Tibial artery (tissue), 4 donors: ENCODE measurements around the gene ABCA6.

Source experiments
- DNase-seq, 2 donors: peaks; one replicate each; pipeline ENCODE4 v3.0.0-alpha.2; 2019
- H3K27ac ChIP-seq, 2 donors: fragments of 200-600 bp; sonication (generic) in 1 of 2; 1 replicate in 1 of 2; 2 replicates in 1 of 2; pipeline ENCODE4 v1.5.1; 2018 to 2019; ENCODE audit warnings: mild to moderate bottlenecking in 1 of 2
- H3K27me3 ChIP-seq, 2 donors: fragments of 200-600 bp; sonication (generic) in 1 of 2; one replicate each; pipeline versions ENCODE4 v1.5.1 to v1.6.0; 2016 to 2019
- H3K36me3 ChIP-seq, 3 donors: fragments of 200-600 bp; sonication (generic) in 2 of 3; one replicate each; pipeline ENCODE4 v1.5.1; 2016 to 2019; ENCODE audit warnings: mild to moderate bottlenecking in 2 of 3
- H3K4me1 ChIP-seq, 4 donors: fragments of 200-600 bp; sonication (generic) in 2 of 4; 1 replicate in 3 of 4; 2 replicates in 1 of 4; pipeline ENCODE4 v1.5.1; 2016 to 2019
- H3K4me3 ChIP-seq, 2 donors: fragments of 200-600 bp; sonication (generic) in 1 of 2; 1 replicate in 1 of 2; 2 replicates in 1 of 2; pipeline ENCODE4 v1.5.1; 2018 to 2019; ENCODE audit warnings: mild to moderate bottlenecking in 2 of 2
- H3K9me3 ChIP-seq, 3 donors: fragments of 200-600 bp; sonication (generic) in 1 of 3; one replicate each; pipeline ENCODE4 v1.5.1; 2016 to 2019
- CTCF ChIP-seq, 2 experiments: fragments of 200-600 bp in 1 of 2; fragments of 450-650 bp in 1 of 2; IDR thresholded peaks; one replicate each; pipeline ENCODE4 v1.5.1; 2017 to 2019; ENCODE audit warnings: antibody characterized with exemption in 2 of 2, mild to moderate bottlenecking in 1 of 2, moderate library complexity in 1 of 2
- intact Hi-C: fragments of 100-400 bp; cut with DNase I; formaldehyde crosslinking; loops from one replicate; pipeline ENCODE4 v1.15.0; 2023; ENCODE audit warnings: low total_unique reads

Gene ABCA6

GRCh38 chr17:69058165-69058564, 83.5 kb downstream of the ABCA6 start:
- Histone ChIP-seq H3K4me1 (peaks cover 0 to 6% (median 1%) of the 10 kb centered on the region in 4 donors), H3K4me3 (no peak overlapping the region), H3K9me3 (no peaks in the 10 kb centered on the region), H3K36me3 (no peaks in the 10 kb centered on the region), H3K27me3 (no peaks in the 10 kb centered on the region), H3K27ac (no peak overlapping the region)
- intact Hi-C loops = no loop called here
- no peak for DNase-seq
- no peak for TF ChIP-seq CTCF (IDR thresholded peaks at IDR 0.05)

- intact Hi-C loops = no loop called here
- H3K4me3 ChIP-seq = no peak overlapping the region
- peaks cover 0 to 6% (median 1%) of the 10 kb centered on the region in 4 donors for H3K4me1 ChIP-seq
- TF ChIP-seq CTCF (IDR thresholded peaks at IDR 0.05) = no peak
- no peaks in the 10 kb centered on the region for H3K36me3 ChIP-seq
- DNase-seq = no peak
- H3K27ac ChIP-seq = no peak overlapping the region
- no peaks in the 10 kb centered on the region for H3K9me3 ChIP-seq
- no peaks in the 10 kb centered on the region for H3K27me3 ChIP-seq
Measured at GRCh38 chr17:69057280-69057679, 84.4 kb downstream of the ABCA6 start.

- TF ChIP-seq CTCF (IDR thresholded peaks at IDR 0.05) = no peak
- intact Hi-C loops = no loop called here
- Histone ChIP-seq H3K36me3 (no peaks in the 10 kb centered on the region), H3K9me3 (no peaks in the 10 kb centered on the region), H3K4me1 (peaks cover 0 to 6% (median 1%) of the 10 kb centered on the region in 4 donors), H3K27me3 (no peaks in the 10 kb centered on the region), H3K27ac (no peak overlapping the region), H3K4me3 (no peak overlapping the region)
- no peak for DNase-seq
Measured at GRCh38 chr17:69056179-69056823, 85.4 kb downstream of the ABCA6 start.

- H3K27me3 ChIP-seq = no peaks in the 10 kb centered on the region
- H3K36me3 ChIP-seq = no peaks in the 10 kb centered on the region
- no peaks in the 10 kb centered on the region for H3K9me3 ChIP-seq
- no peak overlapping the region for H3K4me3 ChIP-seq
- intact Hi-C loops = no loop called here
- H3K4me1 ChIP-seq = no peaks in the 10 kb centered on the region
- H3K27ac ChIP-seq = no peak overlapping the region
- DNase-seq = no peak
- no peak for TF ChIP-seq CTCF (IDR thresholded peaks at IDR 0.05)
Measured at GRCh38 chr17:69055334-69055733, 86.4 kb downstream of the ABCA6 start.

GRCh38 chr17:69050999-69051775, 90.5 kb downstream of the ABCA6 start:
- no peak for DNase-seq
- no peak overlapping the region for H3K4me3 ChIP-seq
- intact Hi-C loops = no loop called here
- no peaks in the 10 kb centered on the region for H3K36me3 ChIP-seq
- H3K27me3 ChIP-seq = no peaks in the 10 kb centered on the region
- TF ChIP-seq CTCF (IDR thresholded peaks at IDR 0.05) = no peak
- no peaks in the 10 kb centered on the region for H3K4me1 ChIP-seq
- H3K9me3 ChIP-seq = no peaks in the 10 kb centered on the region
- H3K27ac ChIP-seq = no peak overlapping the region
